SJCRH30 (cell line): ENCODE results near the gene TMC6. TPM values are rescaled to one million over a fixed set of nuclear protein-coding genes. Genes with fewer than 3 reads are reported as not detected.
"Not testable (repeated sequence)": the region's sequence is repeated elsewhere in the genome, so short reads cannot be mapped to it uniquely, and the experiment has no call there.

Experiments used
- DNase-seq, 2 experiments: peaks; one replicate each; pipeline ENCODE4 v3.0.0-alpha.2; 2015 to 2020
- H3K27ac ChIP-seq: fragments of 250-450 bp; sonication (Bioruptor Pico); 2 replicates; pipeline ENCODE4 v1.5.1; 2020; ENCODE audit warnings: mild to moderate bottlenecking, moderate library complexity
- H3K27me3 ChIP-seq: fragments of 250-450 bp; sonication (Bioruptor Pico); 2 replicates; pipeline ENCODE4 v1.5.1; 2020; ENCODE audit warnings: mild to moderate bottlenecking, moderate library complexity
- H3K36me3 ChIP-seq: fragments of 250-450 bp; sonication (Bioruptor Pico); 2 replicates; pipeline ENCODE4 v1.5.1; 2020; ENCODE audit warnings: mild to moderate bottlenecking, moderate library complexity
- H3K4me1 ChIP-seq: fragments of 250-450 bp; sonication (Bioruptor Pico); 2 replicates; pipeline ENCODE4 v1.5.1; 2020; ENCODE audit warnings: mild to moderate bottlenecking, moderate library complexity
- H3K4me3 ChIP-seq: fragments of 250-450 bp; sonication (Bioruptor Pico); 2 replicates; pipeline ENCODE4 v1.5.1; 2020; ENCODE audit warnings: mild to moderate bottlenecking, moderate library complexity
- H3K9me3 ChIP-seq: fragments of 250-450 bp; sonication (Bioruptor Pico); replicated peaks from 2 replicates; pipeline ENCODE4 v1.5.1; 2020; ENCODE audit warnings: mild to moderate bottlenecking, moderate library complexity
- total RNA-seq: library from RNA; depleted of rRNA; stranded (reverse); fragments of >200 nt; shearing (Covaris generic); gene quantifications from 2 replicates; pipeline ENCODE4 v1.2.3, GENCODE V29; 2014

The TMC6 gene
- total RNA-seq, 1 experiment from 2014 or later: 23.2 TPM

- no peaks in the 10 kb centered on the region for H3K27me3 ChIP-seq
These were observed 12.1 kb downstream of the TMC6 start for GRCh38 chr17:78116411-78116810.

DNA sequence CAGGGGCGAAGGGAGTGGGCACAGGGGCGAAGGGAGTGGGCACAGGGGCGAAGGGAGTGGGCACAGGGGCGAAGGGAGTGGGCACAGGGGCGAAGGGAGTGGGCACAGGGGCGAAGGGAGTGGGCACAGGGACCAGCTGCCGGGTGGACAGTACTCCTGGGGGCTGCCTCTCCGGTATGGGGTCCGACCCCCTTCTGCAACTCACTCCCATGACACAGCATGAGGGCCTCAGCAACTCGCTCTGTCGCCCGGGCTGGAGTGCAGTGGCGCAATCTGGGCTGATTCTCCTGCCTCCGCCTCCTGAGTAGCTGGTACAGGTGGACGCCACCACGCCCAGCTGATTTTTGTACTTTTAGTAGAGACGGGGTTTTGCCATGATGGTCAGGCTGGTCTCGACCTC, 12.8 kb downstream of the TMC6 start:
- H3K36me3 ChIP-seq, DNase-seq, H3K27me3 ChIP-seq, H3K4me3 ChIP-seq, H3K4me1 ChIP-seq, H3K27ac ChIP-seq, H3K9me3 ChIP-seq: not testable (repeated sequence)

More at GRCh38 chr17:78116411-78116810, 12.1 kb downstream of the TMC6 start:
- Histone ChIP-seq H3K9me3 (no peaks in the 10 kb centered on the region), H3K4me3 (no peak overlapping the region), H3K36me3 (no peaks in the 10 kb centered on the region), H3K4me1 (peaks cover 2% of the 10 kb centered on the region; the same call in 1 of the 2 replicates), H3K27ac (no peak overlapping the region)
- DNase-seq: no peak

GRCh38 chr17:78114831-78115723, 13.5 kb downstream of the TMC6 start:
- Histone ChIP-seq H3K36me3 (no peaks in the 10 kb centered on the region), H3K9me3 (no peaks in the 10 kb centered on the region), H3K27ac (no peak overlapping the region), H3K4me3 (no peak overlapping the region), H3K27me3 (no peaks in the 10 kb centered on the region), H3K4me1 (peaks cover 2% of the 10 kb centered on the region; the same call in 1 of the 2 replicates)
- no peak for DNase-seq

GRCh38 chr17:78113804-78114785, 14.5 kb downstream of the TMC6 start:
- Histone ChIP-seq H3K27ac (no peak overlapping the region), H3K27me3 (no peaks in the 10 kb centered on the region), H3K36me3 (no peaks in the 10 kb centered on the region), H3K4me1 (peaks cover 2% of the 10 kb centered on the region; the same call in 1 of the 2 replicates), H3K9me3 (no peaks in the 10 kb centered on the region), H3K4me3 (no peak overlapping the region)
- no peak for DNase-seq

DNA sequence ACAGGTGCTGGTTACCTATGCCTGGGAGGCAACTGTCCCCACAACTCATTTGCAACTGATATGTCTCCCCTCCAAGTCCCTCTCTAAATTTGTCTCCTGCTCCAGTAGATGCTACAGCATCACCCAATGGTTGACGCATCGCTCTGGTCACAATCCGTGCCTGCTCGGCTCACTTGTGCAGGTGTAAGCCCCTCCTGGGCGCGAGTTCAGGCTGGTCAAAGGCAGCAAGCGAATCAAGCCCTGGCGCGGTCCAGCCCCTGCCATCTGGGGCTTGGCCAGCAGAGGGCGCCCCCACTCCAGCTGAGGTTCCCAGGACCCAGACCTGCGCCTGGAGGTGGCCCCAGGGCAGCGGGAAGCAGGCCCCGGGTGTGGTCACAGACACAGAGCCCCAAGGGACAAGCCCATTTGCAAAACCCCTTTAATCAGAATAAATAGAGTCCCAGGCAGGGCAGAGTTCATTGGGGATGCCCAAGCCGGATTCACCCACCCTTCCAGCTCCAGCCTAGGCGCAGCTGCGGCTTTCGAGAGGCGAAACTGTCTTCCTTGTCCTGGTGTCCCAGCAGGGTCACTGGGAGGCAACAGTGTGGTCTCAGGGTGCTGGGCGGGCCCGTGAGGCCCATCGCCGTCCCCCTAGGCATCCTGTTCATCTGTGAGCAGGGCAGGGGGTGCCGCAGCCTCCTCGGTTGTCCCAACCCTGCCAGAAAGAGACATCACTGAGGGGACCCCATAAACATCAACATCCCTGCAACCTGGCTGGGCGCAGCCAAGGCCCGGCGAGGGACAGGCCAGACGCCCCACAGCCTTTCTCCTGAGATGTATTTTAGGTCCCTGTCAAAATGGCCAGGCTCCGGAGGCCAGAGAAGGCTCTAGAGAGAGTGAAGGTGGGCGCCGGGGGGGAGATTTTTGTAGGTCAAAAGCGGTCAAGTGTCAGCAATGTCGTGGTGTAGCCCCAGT, 15.8 kb downstream of the TMC6 start:
- H3K9me3 ChIP-seq: no peaks in the 10 kb centered on the region
- no peak overlapping the region for H3K4me3 ChIP-seq
- DNase-seq: peak; percentile 82 to 90
- H3K27ac ChIP-seq: no peak overlapping the region
- H3K4me1 ChIP-seq: peaks cover 2% of the 10 kb centered on the region; the same call in 1 of the 2 replicates
- no peaks in the 10 kb centered on the region for H3K27me3 ChIP-seq
- H3K36me3 ChIP-seq: no peaks in the 10 kb centered on the region

GRCh38 chr17:78111727-78112517, 16.6 kb downstream of the TMC6 start:
- H3K4me1 ChIP-seq: peaks cover 2% of the 10 kb centered on the region; the same call in 1 of the 2 replicates
- no peaks in the 10 kb centered on the region for H3K27me3 ChIP-seq
- no peak overlapping the region for H3K4me3 ChIP-seq
- H3K9me3 ChIP-seq: no peaks in the 10 kb centered on the region
- peak in 1 of 2 experiments; percentile 16 for DNase-seq
- no peak overlapping the region for H3K27ac ChIP-seq
- H3K36me3 ChIP-seq: no peaks in the 10 kb centered on the region

GRCh38 chr17:78111016-78111726, 17.4 kb downstream of the TMC6 start:
- no peak for DNase-seq
- peaks cover 2% of the 10 kb centered on the region; the same call in 1 of the 2 replicates for H3K4me1 ChIP-seq
- no peaks in the 10 kb centered on the region for H3K36me3 ChIP-seq
- no peaks in the 10 kb centered on the region for H3K27me3 ChIP-seq
- H3K27ac ChIP-seq: no peak overlapping the region
- no peak overlapping the region for H3K4me3 ChIP-seq
- no peaks in the 10 kb centered on the region for H3K9me3 ChIP-seq

- Histone ChIP-seq H3K4me1 (peaks cover 2% of the 10 kb centered on the region; the same call in 1 of the 2 replicates), H3K27me3 (no peaks in the 10 kb centered on the region), H3K4me3 (no peak overlapping the region), H3K9me3 (no peaks in the 10 kb centered on the region), H3K36me3 (0 out of 2 replicates have a peak, but pooled peaks cover 2% of the 10 kb centered on the region), H3K27ac (no peak overlapping the region)
- peak in 1 of 2 experiments; percentile 16 for DNase-seq
These were observed 18.1 kb downstream of the TMC6 start for GRCh38 chr17:78110363-78111015.

- no peak overlapping the region for H3K27ac ChIP-seq
- H3K9me3 ChIP-seq: no peaks in the 10 kb centered on the region
- no peak for DNase-seq
- H3K4me3 ChIP-seq: no peak overlapping the region
- 0 out of 2 replicates have a peak, but pooled peaks cover 2% of the 10 kb centered on the region for H3K36me3 ChIP-seq
- H3K4me1 ChIP-seq: peaks cover 4% of the 10 kb centered on the region; the same call in 1 of the 2 replicates
- H3K27me3 ChIP-seq: no peaks in the 10 kb centered on the region
These were observed 19.1 kb downstream of the TMC6 start for GRCh38 chr17:78109489-78109761.

GRCh38 chr17:78108726-78109488, 19.6 kb downstream of the TMC6 start:
- H3K27ac ChIP-seq: no peak overlapping the region
- H3K9me3 ChIP-seq: no peaks in the 10 kb centered on the region
- H3K4me3 ChIP-seq: no peak overlapping the region
- peak in 1 of 2 experiments; percentile 14 for DNase-seq
- 0 out of 2 replicates have a peak, but pooled peaks cover 2% of the 10 kb centered on the region for H3K36me3 ChIP-seq
- peaks cover 4% of the 10 kb centered on the region; the same call in 1 of the 2 replicates for H3K4me1 ChIP-seq
- H3K27me3 ChIP-seq: no peaks in the 10 kb centered on the region

DNA sequence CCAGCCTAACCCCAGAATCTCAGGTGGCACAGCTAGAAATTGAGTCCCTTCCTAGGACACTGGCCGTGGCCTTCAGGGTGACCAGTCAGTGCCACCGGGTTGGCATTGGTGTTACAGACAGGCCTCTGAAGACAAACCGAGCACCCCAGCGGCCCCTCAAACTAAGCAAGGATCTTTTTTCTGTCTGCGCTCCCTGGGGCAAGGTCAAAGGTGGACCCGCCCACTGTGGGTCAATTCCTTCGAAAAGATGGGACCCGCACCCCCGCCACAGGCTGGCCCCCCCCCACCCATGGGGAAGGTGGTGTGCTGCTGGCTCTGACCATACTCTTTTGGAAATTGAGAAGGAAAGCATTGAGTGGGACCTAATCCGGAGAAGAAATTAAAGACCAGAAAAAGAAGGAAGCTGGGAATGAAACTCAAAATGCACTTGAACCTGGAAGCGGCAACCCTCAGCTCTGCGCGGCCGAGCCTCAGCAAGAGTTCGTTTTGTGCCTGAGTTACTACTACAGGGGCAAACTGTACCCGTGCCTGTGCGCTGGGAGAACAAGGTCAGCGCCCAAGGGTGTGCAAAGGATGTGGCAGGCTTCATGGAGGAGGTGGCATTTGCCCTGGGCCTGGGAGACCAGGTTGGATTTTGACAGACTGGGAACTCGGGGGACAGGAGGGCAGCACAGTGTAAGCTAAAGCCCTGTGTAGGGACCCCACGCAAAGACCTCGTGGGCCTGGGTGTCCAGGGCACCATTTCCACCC, 20.4 kb downstream of the TMC6 start:
- DNase-seq: no peak
- Histone ChIP-seq H3K9me3 (no peaks in the 10 kb centered on the region), H3K27ac (no peak overlapping the region), H3K4me1 (peaks cover 4% of the 10 kb centered on the region; the same call in 1 of the 2 replicates), H3K27me3 (no peaks in the 10 kb centered on the region), H3K4me3 (no peak overlapping the region), H3K36me3 (peaks cover 4% of the 10 kb centered on the region)
